ENCODE data around the gene CTNNA3. TPM values are rescaled to one million over a fixed set of nuclear protein-coding genes. Genes with fewer than 3 reads are reported as not detected.

The CTNNA3 gene
- total and polyA plus RNA-seq, 2 donors from 2014 or later: 0.45 to 0.72 TPM

DNA sequence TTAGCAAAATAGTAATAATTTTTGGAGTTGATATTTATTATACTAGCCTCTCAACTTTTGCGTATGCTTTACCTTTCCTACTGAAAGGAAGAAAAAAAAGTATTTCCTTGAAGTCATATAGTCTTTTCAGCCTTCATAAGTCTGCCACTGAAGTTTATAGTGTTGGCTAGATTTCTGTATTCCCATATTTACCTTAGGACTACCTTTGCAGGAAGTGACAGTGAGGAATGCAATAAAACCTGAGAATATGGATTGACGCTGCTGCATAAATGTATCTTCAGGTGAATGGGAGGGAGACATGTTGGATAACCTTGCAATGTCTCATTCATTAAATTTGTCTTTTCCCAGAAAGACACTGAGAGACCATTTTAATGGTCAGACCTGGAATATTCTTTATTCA lies 776.7 kb downstream of the CTNNA3 start:
- no peaks in the 10 kb centered on the region for H3K27me3 ChIP-seq (ENCODE audit: control insufficient read depth, insufficient read depth, low read length)
- no peak overlapping the region for H3K4me3 ChIP-seq (ENCODE audit: low read length in 3 of 3)
- no peak overlapping the region for H3K9ac ChIP-seq (ENCODE audit: low read length in 3 of 3)
- DNase-seq (no peak), FAIRE-seq (no peak)
- no peaks in the 10 kb centered on the region for H3K36me3 ChIP-seq (ENCODE audit: control insufficient read depth in 2 of 3, insufficient read depth in 3 of 3, low read length in 3 of 3)
- H3K4me1 ChIP-seq (ENCODE audit: control insufficient read depth in 2 of 3, insufficient read depth in 2 of 3, low read depth in 1 of 3, low read length in 3 of 3): no peaks in the 10 kb centered on the region
- no peak overlapping the region for H3K27ac ChIP-seq (ENCODE audit: low read depth in 2 of 2, low read length in 2 of 2)
- TF ChIP-seq, protein P1, sequence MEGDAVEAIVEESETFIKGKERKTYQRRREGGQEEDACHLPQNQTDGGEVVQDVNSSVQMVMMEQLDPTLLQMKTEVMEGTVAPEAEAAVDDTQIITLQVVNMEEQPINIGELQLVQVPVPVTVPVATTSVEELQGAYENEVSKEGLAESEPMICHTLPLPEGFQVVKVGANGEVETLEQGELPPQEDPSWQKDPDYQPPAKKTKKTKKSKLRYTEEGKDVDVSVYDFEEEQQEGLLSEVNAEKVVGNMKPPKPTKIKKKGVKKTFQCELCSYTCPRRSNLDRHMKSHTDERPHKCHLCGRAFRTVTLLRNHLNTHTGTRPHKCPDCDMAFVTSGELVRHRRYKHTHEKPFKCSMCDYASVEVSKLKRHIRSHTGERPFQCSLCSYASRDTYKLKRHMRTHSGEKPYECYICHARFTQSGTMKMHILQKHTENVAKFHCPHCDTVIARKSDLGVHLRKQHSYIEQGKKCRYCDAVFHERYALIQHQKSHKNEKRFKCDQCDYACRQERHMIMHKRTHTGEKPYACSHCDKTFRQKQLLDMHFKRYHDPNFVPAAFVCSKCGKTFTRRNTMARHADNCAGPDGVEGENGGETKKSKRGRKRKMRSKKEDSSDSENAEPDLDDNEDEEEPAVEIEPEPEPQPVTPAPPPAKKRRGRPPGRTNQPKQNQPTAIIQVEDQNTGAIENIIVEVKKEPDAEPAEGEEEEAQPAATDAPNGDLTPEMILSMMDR (IDR thresholded peaks at IDR 0.05; ENCODE audit: borderline replicate concordance, extremely low read depth, insufficient read depth): no peak
- no peaks in the 10 kb centered on the region for H3K9me3 ChIP-seq (ENCODE audit: control insufficient read depth in 2 of 3, insufficient read depth in 1 of 3, low read length in 3 of 3)
- intact Hi-C loops (cut with DNase I): no loop called here

- Histone ChIP-seq H3K9ac (ENCODE audit: low read length in 3 of 3) (no peak overlapping the region), H3K4me1 (ENCODE audit: control insufficient read depth in 2 of 3, insufficient read depth in 2 of 3, low read depth in 1 of 3, low read length in 3 of 3) (no peaks in the 10 kb centered on the region), H3K9me3 (ENCODE audit: control insufficient read depth in 2 of 3, insufficient read depth in 1 of 3, low read length in 3 of 3) (no peaks in the 10 kb centered on the region), H3K36me3 (ENCODE audit: control insufficient read depth in 2 of 3, insufficient read depth in 3 of 3, low read length in 3 of 3) (no peaks in the 10 kb centered on the region), H3K27ac (ENCODE audit: low read depth in 2 of 2, low read length in 2 of 2) (no peak overlapping the region), H3K4me3 (ENCODE audit: low read length in 3 of 3) (no peak overlapping the region), H3K27me3 (ENCODE audit: control insufficient read depth, insufficient read depth, low read length) (no peaks in the 10 kb centered on the region)
- DNase-seq (no peak), FAIRE-seq (no peak)
- intact Hi-C loops (cut with DNase I): no loop called here
- TF ChIP-seq, protein P1 (IDR thresholded peaks at IDR 0.05; ENCODE audit: borderline replicate concordance, extremely low read depth, insufficient read depth): no peak
Measured at GRCh38 chr10:66917104-66917503, 778.9 kb downstream of the CTNNA3 start.

DNA sequence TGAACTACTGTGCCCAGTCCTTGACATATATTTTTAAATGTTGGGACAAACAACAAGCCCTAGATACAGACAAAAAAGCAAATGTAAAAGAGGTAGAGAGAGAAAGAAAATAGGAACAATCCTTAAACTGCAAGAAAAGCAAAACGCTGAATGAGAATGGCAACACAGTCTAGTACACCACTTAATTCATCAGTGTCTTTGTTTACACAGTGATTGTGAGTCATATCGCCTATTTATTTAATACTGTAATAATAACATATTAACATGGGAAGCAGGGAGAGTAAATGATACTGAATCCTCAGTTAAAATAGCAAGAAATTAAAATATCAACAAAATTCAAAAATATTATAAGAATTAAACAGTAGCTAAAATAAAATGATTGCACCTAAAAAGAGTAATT lies 780.0 kb downstream of the CTNNA3 start:
- H3K4me3 ChIP-seq (ENCODE audit: low read length in 3 of 3): no peak overlapping the region
- no peaks in the 10 kb centered on the region for H3K36me3 ChIP-seq (ENCODE audit: control insufficient read depth in 2 of 3, insufficient read depth in 3 of 3, low read length in 3 of 3)
- H3K4me1 ChIP-seq (ENCODE audit: control insufficient read depth in 2 of 3, insufficient read depth in 2 of 3, low read depth in 1 of 3, low read length in 3 of 3): no peaks in the 10 kb centered on the region
- intact Hi-C loops (cut with DNase I): no loop called here
- H3K9me3 ChIP-seq (ENCODE audit: control insufficient read depth in 2 of 3, insufficient read depth in 1 of 3, low read length in 3 of 3): no peaks in the 10 kb centered on the region
- no peak for DNase-seq
- H3K27ac ChIP-seq (ENCODE audit: low read depth in 2 of 2, low read length in 2 of 2): no peak overlapping the region
- no peak overlapping the region for H3K9ac ChIP-seq (ENCODE audit: low read length in 3 of 3)
- TF ChIP-seq, protein P1 (IDR thresholded peaks at IDR 0.05; ENCODE audit: borderline replicate concordance, extremely low read depth, insufficient read depth): no peak
- no peaks in the 10 kb centered on the region for H3K27me3 ChIP-seq (ENCODE audit: control insufficient read depth, insufficient read depth, low read length)
- FAIRE-seq: no peak

- H3K36me3 ChIP-seq (ENCODE audit: control insufficient read depth in 2 of 3, insufficient read depth in 3 of 3, low read length in 3 of 3): no peaks in the 10 kb centered on the region
- H3K4me1 ChIP-seq (ENCODE audit: control insufficient read depth in 2 of 3, insufficient read depth in 2 of 3, low read depth in 1 of 3, low read length in 3 of 3): no peaks in the 10 kb centered on the region
- no peak overlapping the region for H3K4me3 ChIP-seq (ENCODE audit: low read length in 3 of 3)
- no peak overlapping the region for H3K9ac ChIP-seq (ENCODE audit: low read length in 3 of 3)
- H3K27ac ChIP-seq (ENCODE audit: low read depth in 2 of 2, low read length in 2 of 2): no peak overlapping the region
- no peaks in the 10 kb centered on the region for H3K27me3 ChIP-seq (ENCODE audit: control insufficient read depth, insufficient read depth, low read length)
- DNase-seq (no peak), FAIRE-seq (no peak)
- no peaks in the 10 kb centered on the region for H3K9me3 ChIP-seq (ENCODE audit: control insufficient read depth in 2 of 3, insufficient read depth in 1 of 3, low read length in 3 of 3)
- TF ChIP-seq, protein P1 (IDR thresholded peaks at IDR 0.05; ENCODE audit: borderline replicate concordance, extremely low read depth, insufficient read depth): no peak
- intact Hi-C loops (cut with DNase I): no loop called here
Measured at GRCh38 chr10:66910671-66911070, 785.3 kb downstream of the CTNNA3 start.

Measured in kidney (tissue), 14 donors.